Ureter (tissue), 1 donor: ENCODE data around the gene IZUMO4. TPM values are rescaled to one million over a fixed set of nuclear protein-coding genes. Genes with fewer than 3 reads are reported as not detected.

Experiments
- DNase-seq: peaks from one replicate; pipeline ENCODE4 v3.0.0-alpha.2; 2020; ENCODE audit warnings: low spot score
- total RNA-seq: library from RNA; stranded (reverse); gene quantifications from one replicate; pipeline ENCODE4 v1.2.4, GENCODE V29; 2023
- donor health status: DM: yes; HTN: yes; CAD: no.

IZUMO4 gene
- total RNA-seq, 1 donor from 2014 or later: 5.9 TPM

GRCh38 chr19:2145831-2146241 lies 49.1 kb downstream of the IZUMO4 start:
- no peak for DNase-seq

GRCh38 chr19:2148482-2149135 lies 51.9 kb downstream of the IZUMO4 start:
- no peak for DNase-seq

Other genes with a start within 250 kb of the IZUMO4 start
- 39.3 TPM for gene REXO1, start 248.4 kb upstream of the IZUMO4 start, total RNA-seq
- 14.8 TPM for gene KLF16, start 233.3 kb upstream of the IZUMO4 start, total RNA-seq
- 58.1 TPM for gene ABHD17A, start 211.4 kb upstream of the IZUMO4 start, total RNA-seq
- gene ADAT3, start 191.5 kb upstream of the IZUMO4 start, total RNA-seq: 4.1 TPM
- gene SCAMP4, start 191.5 kb upstream of the IZUMO4 start, total RNA-seq: 82.3 TPM
- 57.2 TPM for gene CSNK1G2, start 155.7 kb upstream of the IZUMO4 start, total RNA-seq
- gene BTBD2, start 81.2 kb upstream of the IZUMO4 start, total RNA-seq: 102 TPM
- gene MKNK2, start 45.7 kb upstream of the IZUMO4 start, total RNA-seq: 151 TPM
- 51.0 TPM for gene MOB3A, start 589 bp upstream of the IZUMO4 start, total RNA-seq
- gene AP3D1, start 54.7 kb downstream of the IZUMO4 start, total RNA-seq: 148 TPM
- 41.9 TPM for gene DOT1L, start 67.0 kb downstream of the IZUMO4 start, total RNA-seq
- 52.0 TPM for gene PLEKHJ1, start 139.4 kb downstream of the IZUMO4 start, total RNA-seq
- gene SF3A2, start 139.9 kb downstream of the IZUMO4 start, total RNA-seq: 65.8 TPM
- gene AMH, start 152.4 kb downstream of the IZUMO4 start, total RNA-seq: 1.3 TPM
- gene JSRP1, start 159.5 kb downstream of the IZUMO4 start, total RNA-seq: 0.49 TPM
- gene PEAK3, start 185.3 kb downstream of the IZUMO4 start, total RNA-seq: 0.99 TPM
- not detected for gene LINGO3, start 211.2 kb downstream of the IZUMO4 start, total RNA-seq
- gene LSM7, start 231.7 kb downstream of the IZUMO4 start, total RNA-seq: 85.0 TPM
- gene SPPL2B, start 231.8 kb downstream of the IZUMO4 start, total RNA-seq: 70.3 TPM